Fibroblast of skin of left biceps (primary cell): ENCODE measurements around the gene HHIP.
A peak's percentile ranks its signal among the peaks of the same experiment; 100 is the strongest.

Source experiments
- DNase-seq, 2 experiments: peaks; one replicate each; pipeline ENCODE4 v3.0.0-alpha.2; 2013; ENCODE audit warnings: low read depth in 2 of 2

HHIP gene

DNA sequence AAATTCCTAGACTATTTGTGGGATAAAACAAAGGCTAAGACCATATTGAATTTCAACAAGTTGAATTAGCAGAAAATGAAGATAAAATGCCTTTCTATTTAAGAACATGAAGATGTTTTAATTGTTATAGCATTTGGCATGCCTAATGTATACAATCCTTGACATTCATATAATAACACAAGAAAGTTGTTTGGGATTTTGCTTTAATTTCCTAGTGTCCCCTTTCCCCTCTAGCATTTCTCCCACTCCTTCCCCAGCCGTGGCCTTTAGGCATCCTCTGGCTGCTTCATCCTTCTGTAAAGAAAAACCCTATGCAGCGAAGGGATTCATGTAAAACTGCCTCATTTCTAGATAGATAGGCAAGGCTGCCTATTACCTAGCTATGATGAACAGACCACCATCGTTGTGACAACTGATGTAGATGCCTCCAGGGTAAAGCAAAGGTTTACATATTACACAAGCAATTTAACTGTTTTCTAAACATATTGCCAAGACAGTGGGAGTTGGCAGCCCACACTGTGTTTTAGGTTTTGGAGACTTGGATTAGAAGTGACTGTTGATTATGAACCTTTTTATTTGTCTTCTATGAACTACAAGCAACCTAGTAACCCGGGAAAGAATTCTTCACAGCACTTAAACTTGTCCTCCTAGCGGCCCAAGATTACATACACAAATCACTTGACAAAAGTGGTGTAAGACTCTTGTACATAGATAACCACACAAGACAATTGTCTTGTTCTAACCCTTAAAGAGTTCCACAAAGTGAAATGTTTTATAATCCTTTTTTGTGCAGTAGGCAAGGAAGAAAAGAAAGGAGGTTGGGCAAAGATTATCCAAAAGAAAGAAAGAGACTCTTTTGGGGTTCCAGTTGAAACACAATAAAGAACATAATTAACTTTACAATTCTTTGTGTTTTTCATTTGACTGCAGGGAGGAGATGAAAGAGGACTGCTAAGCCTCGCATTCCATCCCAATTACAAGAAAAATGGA, 59.9 kb downstream of the HHIP start:
- no peak for DNase-seq

DNA sequence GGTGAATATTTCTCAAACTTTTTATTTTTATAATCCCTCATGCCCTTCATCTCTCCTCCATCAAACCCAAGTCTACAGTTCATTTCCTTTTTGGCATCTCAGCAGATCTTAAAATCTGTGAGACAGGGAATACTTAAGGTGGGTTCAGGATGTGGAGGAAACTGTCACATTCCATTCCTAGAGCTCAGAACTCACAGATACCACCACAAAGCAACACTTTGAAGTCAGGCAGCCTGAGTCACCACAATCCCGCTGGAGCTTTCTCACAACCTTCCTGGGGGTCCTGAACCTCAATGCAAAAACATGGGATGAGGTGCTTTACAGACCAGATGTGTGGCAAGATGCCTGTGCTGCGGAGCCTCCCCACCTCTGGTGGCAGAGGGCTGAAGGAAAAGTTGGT, 63.2 kb downstream of the HHIP start:
- DNase-seq: peak; percentile 72 to 74

DNA sequence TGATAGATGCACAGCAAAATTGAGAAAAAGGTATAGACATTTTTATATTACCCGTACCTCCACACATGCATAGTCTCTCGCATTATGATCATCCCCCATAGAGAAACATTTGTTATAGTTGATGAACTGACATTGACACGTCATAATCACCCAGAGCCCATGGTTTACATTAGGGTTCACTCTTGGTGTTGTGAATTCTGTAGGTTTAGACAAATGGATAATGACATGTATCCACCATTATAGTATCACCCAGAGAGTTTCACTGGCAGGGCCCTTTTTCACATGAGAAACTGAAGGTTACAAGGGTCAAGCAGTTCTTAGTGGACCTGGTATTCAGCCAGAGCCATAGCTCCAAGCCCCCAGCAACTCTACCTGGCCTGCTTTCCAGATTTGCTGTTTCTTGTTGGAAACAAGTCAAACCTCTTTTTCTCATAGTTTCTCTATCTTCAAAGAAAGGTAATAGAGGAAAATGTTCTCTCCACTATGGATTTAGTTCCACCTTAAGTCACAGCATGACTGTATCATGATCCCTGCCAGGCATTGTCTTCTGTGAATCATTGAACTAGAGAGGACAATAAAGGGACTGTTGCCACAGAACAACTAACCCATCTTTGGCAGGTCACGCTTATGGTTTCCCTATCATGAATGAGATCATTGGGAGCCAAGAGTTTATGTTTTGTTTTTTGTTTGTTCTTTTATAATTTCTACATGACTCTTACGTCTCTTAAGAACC, 64.0 kb downstream of the HHIP start:
- no peak for DNase-seq

DNA sequence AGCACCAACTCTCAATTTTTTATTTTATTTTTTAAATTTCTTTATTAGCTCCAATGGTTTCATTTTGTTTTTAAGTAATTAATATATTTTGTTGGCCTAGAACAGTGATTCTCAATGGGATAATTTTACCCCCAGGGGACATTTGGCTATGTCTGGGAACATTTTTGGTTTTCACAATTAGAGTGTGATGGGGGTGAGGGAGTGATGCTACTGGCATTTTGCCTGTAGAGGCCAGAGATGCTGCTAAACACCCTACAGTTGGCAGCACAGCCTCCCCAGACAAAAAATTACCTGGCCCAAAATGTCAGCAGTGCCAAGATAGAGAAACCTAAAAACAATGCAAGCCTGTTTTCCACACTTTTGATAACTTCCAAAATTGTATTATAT, 64.6 kb downstream of the HHIP start:
- DNase-seq: no peak

DNA sequence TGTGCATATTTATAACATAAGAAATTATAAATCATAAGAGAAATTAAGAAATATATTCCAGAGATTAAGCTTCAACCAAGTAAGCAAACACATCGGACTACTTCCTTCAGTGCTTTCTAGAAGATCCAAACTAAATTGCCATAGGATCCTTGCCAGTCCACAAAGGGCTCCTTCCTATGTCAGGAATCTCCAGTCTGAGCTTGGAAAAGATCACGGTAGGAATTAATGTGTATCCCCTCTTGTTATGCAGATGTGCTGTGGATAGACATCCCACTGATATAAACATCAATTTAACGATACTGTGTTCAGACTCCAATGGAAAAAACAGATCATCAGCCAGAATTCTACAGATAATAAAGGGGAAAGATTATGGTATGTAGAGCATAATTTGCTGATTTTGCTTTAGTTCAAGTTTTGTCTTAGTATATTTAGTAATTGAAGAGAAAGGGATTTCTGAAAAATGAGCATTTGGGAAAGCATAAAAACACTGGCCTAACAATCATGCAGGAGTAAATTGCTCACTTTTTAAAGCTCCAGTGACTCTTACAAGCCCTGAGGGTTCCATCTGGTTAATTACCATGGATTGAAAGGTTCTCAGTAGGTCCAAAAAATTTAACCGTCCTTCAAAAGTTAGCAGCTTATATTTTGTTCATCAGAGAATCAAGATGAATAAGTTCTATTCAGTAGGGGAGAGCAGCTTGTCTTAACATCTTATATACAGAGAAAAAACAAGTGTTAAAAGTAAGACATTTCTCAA, 65.9 kb downstream of the HHIP start:
- DNase-seq: no peak

DNA sequence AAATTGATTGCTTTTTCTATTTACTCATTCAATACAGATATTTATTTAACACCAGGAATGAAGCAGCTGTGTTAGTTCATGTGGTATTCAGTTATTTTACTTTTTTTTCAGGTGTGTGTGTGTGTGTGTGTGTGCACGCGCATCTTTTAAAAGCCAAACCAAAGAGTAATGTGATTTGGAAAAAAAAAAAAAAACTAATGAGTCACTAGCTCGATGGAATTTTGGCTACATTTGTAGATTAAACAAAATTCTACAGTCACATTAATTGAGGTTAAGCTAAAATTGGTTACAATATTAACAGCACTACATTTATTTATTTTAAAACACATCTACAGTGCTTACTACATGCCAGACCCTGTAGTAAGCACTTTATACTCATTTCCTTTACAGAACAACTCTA, 66.8 kb downstream of the HHIP start:
- DNase-seq: peak; percentile 26 to 40

DNA sequence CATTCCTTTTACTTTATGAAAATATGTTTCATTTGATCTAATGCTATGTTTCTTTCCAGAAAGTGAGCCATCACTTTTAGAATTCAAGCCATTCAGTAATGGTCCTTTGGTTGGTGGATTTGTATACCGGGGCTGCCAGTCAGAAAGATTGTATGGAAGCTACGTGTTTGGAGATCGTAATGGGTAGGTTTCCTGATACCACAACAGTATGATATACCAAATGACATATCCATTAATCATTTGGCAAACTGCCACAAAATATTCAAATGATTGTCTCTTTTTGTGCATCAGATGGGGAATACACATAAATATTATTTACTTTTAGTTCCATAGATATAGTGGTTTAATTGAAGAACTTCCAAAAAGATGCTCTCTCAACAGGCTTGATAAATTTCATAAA, 68.2 kb downstream of the HHIP start:
- DNase-seq: no peak

DNA sequence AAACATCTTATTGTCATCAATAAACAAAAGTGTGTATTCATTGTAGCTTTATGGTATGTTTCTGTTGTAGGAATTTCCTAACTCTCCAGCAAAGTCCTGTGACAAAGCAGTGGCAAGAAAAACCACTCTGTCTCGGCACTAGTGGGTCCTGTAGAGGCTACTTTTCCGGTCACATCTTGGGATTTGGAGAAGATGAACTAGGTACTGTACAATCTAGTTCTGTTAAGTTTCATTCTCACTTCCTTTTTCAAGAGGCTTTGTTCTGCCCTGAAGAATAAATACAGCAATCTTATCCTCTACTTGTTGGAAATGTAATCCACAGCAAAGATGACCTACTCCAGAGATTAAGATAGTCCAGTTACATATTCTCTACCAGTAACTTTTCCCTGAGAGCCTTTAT, 69.3 kb downstream of the HHIP start:
- no peak for DNase-seq

DNA sequence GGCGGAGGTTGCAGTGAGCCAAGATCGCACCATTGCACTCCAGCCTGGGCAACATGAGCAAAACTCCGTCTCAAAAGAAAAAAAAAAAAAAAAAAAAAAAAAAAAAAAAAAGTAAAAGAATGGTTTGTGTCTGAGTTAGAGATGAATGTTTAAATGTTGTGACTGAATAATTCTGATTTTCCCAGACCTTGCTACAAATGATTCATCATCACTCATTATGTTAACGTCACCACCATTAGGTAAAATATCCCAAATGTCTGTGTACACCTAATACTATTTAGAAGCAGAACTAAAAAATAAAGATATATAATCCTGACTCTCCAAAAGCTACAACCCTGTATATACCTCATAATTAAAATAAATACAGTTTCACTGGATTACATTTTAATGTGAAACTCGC, 70.8 kb downstream of the HHIP start:
- no peak for DNase-seq

DNA sequence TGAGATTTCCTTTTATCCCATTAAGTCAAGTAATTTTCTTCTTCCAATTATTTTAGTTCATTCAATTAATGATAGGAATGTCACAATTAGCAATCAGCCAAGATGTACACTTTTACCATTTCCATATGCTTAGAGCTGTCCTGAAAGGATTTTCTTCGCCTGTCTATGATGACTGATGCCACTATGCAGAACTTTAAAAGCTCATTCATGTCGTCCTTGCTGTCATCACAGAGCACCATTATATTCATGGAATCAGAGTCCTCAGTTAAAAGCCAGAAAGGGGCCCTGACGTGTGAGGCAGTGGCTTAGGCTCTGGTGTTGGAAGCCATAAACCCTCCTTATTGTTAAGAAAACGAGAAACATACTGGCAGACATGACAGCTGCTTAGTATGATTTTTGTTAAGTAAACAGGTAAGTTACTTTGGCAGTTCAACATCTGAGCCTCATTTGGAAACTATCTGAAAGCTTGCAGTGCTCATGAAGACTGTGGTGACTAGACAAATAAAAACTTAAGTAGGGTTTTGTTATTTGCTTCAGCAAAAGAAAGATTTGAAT, 73.1 kb downstream of the HHIP start:
- DNase-seq: no peak

DNA sequence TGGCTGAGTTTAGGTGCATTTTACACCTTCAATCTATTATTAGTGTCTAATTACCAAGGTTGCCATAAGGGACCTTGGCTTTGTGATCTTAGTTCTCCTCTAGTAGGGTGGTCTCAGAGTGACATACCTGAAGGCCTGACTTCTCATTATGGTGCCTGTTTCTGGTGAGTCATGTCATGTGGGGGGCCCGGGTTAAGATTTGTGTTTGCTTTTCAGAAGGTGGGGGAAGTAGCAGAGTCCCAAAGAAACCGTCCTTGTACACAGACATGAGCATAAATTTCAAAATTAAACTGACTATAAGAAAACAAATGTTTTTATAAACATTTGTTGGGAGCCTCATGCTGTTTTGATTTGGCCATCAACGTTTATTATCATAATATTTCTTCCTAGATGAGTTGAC, 74.5 kb downstream of the HHIP start:
- no peak for DNase-seq

DNA sequence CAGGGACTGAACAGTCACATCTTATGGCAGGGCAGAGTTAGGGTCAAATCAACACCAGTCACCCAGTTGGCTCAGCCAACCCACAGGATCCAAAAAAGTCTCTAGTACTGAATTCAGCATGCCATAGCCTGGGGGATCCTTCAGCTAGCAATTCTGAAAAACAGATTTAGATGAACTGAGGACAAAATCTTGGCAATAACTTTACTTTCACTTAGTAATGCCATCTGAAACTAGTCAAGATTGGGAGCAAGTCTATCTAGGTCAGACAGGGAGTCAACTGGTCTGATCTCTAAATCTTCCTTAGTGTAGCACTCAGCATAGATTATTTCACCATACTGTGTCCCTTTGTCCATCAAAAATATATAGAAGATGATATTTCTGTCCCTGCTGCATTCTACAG, 76.0 kb downstream of the HHIP start:
- DNase-seq: no peak

DNA sequence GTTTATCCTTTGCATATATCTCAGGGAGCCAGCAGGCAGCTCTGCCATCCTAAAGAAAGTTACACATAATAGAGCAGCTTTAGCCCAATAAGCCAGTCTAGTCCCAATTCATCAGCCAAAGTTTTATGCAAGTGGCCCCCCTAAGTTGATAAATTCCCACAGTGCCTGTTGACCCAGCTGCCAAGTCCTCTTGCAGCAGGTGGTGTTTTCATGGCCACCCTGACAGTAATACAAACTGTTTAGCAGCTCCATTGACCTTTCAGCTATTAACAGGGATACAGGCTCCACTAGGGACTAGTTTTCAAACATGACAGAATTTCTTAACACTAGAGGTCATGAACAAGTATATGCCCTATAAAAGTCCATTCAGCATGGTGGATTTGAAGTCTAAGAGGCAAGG, 77.5 kb downstream of the HHIP start:
- DNase-seq: no peak

DNA sequence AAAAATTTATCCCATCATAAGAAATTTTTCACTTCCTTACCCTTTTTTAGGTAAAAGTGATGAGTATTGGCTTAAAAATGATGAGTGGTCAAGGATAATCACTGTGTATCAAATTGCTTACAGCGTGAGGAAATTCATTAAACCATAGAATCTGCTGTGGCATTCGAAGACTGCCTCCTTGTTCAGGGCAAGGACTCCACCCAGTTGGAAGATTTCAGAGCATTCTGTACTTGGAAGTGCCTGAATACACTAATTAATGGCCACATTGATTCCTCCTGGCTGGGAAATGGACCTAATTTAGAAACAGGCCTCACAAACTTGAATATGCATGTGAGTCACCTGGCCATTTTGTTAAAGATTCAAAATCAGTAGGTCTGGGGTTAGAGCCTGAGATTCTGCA, 83.2 kb downstream of the HHIP start:
- DNase-seq: no peak

DNA sequence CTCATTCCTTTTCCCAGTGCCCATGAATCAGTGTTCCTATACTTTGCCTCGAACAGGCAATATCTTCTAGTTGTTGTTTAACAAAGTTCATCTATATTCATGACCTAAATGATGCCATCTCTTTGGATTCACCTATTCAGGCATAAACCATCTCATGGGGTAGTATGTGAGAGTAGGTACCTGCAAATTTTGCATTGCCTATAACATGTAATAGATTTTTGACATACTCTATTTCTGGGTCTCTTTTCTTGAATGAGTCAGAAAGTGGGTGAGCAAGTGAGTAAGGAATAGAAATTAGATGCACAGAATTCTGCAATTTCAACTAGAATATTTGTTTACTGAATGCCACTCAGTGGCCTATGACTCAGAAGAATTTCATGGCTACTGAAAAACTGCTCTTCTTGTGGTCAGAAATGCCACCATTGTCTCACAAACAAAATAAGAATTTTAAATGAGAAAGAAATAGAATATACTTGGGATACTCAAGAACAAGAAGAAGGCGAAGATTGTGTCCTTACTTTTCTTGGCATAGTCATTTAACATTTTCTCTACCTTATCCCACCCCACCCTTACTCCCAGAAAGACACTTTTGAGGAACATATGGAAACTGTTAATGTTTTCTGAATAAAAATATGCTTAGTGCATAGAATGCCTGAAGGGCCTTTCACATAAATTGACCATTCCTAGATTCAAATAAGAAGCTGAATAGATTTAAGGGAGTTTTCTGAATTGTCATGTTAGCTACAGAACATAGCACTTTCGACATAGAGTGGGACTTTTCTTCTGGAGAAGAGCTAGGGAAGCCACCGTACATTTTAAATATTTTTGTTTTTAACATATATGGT, 86.8 kb downstream of the HHIP start:
- DNase-seq: no peak

DNA sequence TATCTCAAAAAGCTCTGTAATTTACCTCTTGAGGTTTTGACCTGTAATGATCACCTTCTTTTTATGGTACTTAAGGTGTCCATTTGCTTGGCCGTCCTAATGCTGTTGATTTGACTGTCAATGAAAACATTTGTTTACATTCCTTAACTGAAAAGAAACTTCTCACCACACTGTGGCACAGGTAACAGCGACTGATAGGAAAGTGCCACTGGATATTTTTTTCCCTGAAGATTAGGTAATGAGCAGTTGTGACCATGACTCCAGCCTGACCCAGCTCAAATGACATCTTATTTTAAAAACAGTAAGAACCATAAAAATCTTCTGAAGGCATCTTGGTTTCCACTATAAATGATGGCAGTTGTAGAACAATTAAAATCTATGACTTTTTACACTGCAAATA, 87.6 kb downstream of the HHIP start:
- no peak for DNase-seq

DNA sequence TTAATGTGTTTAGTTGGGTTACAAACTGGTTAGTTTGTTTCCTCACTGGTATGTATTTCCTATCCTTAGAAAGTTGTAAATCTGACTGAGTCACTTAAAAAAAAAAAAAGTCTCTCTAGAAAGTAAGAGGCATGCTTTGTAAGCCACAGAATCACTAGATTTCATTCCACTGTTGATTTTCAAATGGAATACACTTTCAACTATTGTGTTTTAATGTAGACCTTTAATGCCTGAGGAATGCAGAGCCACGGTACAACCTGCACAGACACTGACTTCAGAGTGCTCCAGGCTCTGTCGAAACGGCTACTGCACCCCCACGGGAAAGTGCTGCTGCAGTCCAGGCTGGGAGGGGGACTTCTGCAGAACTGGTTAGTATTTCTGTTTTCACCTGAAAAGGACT, 88.6 kb downstream of the HHIP start:
- DNase-seq: peak; percentile 13 to 17

DNA sequence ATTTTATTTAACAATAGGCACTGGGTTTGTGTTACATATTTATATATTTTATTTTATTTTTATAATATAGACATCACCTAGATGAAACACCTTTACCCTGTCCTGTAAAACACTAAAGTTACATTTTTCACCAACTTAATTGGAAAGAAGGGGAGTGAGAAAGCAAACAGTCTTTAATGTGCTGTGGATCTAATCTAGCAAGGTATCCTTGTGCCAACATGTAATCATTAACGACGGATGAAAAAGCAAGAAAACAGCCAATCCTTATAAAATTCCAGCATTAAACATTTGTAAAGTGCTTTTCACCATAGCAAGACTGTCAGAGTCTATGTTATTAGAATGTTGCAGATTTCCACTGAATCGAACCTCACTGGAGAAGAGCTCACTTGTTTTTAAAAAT, 92.7 kb downstream of the HHIP start:
- no peak for DNase-seq

DNA sequence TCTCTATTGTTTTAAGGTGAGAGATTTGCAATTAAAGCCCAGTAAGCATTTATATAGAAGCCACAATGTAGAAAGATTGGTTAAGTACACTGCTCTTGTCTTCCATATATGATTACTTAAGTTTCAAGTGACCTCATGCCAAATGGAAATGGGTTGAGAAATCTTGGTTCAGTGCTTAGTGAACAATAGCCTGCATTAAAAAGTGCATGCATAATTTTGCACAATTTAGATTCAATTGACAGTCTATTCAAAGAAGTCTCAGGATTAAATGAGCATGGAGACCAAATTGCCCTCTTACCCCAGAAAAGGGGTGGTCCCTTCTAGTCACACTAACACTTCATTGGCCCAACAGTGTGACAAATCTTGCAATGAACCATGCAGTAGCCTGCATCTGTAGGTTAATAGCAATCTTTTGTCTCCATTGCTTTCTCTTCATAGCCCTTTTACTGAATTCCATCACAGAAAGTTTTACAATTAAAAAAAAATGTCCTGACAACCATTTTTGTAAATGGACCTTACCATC, 93.6 kb downstream of the HHIP start:
- no peak for DNase-seq

DNA sequence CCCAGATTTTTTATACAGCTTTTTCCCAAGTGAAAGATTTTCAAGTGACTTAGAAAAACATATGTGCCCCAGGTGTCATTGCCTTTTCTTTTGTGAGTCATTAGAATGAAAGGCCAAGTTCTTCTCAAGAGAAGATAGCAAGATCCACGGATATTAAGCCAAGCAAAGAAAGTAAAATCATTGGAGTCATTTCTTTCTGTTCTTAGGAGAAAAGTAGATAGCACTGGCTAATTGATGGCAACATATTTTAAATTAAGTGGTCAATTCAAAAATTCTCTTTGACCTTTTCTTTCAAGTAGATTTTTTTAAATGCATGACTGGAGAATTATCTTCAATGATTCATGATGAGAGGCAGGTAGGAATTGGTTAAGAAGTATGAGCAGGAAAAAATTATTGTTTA, 94.4 kb downstream of the HHIP start:
- no peak for DNase-seq
